Measurements from ENCODE around the gene RBMS3.
A peak's percentile ranks its signal among the peaks of the same experiment; 100 is the strongest.

RBMS3 gene

DNA sequence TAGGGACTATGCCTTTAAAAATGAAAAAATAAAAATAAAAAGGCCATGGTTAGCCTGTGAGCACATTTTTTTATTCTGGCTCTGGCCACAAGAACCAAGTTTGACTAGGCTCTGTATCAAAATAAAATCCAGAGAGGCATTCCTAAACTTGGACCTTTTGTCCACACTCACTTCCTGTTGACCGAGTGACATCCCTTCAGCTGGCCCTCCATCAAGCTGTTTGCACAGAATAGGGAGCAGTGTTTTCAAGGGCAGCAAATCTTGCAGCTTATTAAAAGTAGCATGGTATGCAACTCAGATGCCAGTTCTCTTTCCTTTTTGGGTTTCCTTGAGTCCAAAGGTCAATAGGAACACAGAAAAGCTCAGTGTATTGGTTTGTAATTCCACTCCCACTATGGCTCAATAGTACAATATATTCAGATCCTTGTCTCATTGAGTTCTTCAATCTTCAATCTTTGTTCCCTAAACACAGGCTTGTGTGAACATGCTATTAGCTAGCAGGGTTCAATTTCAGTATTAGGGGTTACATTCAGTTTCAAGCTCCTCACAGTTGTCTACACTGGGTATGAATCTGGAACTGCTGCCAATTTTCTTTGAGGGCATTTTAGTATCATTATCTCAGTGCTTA, 244.5 kb downstream of the RBMS3 start:
- peak; percentile 83 for DNase-seq (ENCODE audit: low read depth)

DNA sequence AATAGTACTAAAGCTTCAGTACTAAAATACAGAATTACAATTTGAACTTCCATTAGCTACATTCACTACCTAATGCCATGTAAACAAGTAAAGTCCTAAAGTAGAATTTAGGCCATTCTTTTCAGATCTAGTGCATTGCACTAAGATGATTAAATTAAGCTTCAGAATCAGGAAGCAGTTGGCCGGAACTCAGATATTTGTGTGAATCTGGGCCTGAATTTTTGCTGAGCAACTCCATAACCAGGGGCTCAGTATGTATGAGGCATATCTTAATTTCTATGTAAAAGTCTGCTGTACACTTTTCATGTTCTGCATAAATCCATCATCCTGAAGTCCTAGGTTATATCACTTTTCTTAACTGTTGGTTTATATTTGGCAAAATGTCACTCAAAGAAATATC, 246.4 kb downstream of the RBMS3 start:
- no peak for DNase-seq (ENCODE audit: low read depth)

DNA sequence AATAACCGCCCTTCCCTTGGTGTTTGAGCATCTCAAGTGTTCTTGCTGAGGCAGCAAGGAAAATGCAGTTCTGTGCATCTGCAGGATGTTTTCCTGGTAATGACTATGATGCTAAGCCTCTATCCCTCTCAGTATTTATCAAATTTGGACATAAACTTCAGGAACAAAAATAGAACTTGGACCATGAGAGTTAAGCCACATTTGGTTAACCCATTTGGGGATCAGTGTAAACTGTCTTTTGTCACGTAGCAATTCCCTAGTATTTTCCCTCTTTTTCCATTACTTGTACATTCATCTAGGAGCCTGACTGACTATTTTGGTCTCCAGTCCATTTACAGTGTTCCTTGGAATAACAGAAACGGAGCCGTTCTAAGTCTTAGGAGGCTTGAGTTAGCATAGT, 250.8 kb downstream of the RBMS3 start:
- DNase-seq (ENCODE audit: low read depth) = no peak

DNA sequence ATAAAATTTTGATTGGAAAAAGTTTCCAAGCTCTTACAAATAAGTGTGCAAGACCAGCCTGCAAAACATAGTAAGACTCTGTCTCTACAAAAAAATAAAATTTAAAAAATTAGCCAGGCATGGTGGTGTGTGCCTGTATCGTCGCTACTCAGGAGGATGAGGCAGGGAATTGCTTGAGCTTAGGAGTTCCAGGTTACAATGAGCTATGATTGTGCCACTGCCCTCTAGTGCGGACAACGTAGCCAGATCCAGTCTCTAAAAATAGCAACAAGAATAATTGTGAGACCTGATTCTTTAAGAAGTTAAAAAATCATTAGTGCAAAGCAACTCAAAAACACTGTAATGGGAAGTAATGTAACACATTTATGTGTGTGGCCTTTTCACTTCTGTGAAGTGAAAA, 251.6 kb downstream of the RBMS3 start:
- no peak for DNase-seq (ENCODE audit: low read depth)

DNA sequence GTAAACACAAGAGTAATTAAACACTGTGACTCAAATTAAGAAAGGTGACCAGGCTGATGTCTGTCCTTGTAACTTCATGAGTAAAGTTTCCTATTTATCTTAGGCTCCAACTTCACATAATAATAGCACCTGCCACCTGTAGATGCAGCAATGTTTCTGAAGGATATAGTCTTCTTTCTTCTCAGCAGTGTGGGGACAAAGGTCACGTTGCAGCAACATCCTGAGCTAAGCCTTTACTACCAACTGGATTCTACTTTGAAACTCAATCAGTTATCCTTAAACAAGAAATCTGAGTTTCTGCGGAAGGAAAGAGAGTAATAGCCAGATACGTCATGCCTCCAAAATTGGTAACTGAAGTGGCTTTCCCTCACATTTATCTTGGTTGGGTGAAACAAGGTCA, 253.1 kb downstream of the RBMS3 start:
- no peak for DNase-seq (ENCODE audit: low read depth)

DNA sequence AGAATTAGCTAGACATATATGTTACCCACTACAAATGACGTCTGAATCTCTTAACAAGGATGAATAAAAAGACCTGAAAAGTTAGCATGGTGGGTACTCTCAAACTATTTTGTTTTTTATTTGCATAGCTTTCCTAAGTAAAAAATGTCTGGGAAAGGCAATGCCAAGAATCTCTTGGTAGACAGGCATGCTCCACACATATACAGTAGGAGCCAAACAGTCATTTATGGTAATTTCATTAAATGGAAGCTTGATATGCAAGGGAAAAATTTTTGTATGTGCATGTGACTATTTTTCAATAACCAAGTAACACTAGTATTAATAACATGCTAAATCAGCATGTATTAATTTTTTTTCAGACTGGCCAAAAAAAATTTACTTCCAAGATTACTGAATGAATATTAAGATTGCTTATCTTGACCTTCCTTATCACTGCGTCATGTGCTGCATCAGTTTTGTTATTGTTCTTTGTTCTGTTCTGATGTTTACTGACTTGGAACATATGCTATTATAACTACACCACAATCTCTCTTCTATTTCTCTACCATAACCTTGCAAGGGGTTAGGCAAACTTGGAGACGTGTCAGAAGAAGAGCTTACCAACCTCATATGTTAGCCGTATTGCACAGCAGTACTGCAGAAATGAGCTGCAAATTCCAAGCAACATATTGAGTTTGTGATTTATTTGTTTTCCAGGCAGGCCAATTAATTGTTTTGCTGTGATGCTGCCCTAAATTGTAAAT, 255.3 kb downstream of the RBMS3 start:
- no peak for DNase-seq (ENCODE audit: low read depth)

DNA sequence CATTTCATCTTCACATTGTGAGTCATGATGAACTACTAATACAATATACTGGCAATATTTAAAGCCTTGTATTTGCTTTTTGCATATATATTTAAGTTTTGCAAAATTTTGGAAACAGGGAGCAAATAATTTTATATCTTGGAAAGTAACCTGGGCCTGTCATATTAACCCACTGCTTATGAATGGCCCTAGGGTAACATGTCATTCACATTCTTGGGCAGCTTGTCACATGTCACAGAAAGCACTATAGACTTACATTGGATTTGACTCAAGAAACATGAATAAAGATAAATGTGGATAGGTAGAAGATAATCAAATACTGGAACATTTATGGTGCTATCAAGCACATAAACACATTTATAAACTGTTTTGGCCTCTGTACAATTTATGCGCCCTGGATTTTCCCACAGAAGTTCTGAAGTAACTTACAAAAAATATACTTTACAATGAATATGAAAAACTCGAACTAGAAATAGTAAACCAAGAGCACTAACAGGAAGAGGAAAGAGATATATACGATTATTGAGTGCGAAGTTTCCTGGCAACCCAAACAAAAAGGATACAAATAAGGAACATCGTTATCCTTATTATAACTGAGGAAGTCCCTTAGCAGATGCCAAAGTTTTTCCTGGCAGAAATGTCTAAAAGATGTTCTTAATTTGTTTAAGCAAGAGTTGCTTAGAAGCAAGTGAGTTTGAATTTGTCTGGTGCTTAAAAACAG, 257.2 kb downstream of the RBMS3 start:
- DNase-seq (ENCODE audit: low read depth) = peak; percentile 41

DNA sequence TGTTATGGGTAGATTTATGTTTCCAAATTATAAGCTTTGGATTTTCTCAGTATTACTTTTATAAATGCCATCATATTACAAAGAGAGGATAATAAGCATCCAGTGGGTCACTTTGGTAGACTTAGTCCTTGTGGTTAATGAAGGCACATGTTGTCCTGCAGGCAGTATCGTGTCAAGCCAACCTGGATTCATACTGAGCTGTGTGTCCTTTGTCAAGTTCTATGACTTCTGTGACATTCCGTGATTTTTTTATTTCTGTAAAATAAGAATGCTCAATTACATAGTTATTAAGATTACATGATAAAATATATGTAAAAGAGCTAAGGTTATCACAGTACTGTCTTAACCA, 257.7 kb downstream of the RBMS3 start:
- no peak for DNase-seq (ENCODE audit: low read depth)

DNA sequence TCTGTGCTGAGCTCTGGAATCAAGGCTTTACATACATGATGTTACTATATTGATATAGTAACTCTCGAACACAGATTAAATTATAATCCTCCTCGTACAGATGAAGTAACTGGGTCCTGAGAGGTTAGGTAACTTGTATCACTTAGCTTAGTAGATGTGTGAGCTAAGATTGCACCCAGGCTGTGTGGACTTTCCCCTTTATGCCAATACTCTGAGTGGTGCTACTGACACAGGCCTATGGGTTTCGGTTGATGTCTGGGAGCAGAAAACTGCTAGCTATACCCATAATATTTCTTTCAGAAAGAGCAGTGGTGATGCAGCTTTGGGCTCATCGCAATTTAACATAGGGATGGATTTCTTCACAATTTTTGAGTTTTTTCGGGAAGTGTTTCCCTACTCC, 259.7 kb downstream of the RBMS3 start:
- DNase-seq (ENCODE audit: low read depth) = no peak

DNA sequence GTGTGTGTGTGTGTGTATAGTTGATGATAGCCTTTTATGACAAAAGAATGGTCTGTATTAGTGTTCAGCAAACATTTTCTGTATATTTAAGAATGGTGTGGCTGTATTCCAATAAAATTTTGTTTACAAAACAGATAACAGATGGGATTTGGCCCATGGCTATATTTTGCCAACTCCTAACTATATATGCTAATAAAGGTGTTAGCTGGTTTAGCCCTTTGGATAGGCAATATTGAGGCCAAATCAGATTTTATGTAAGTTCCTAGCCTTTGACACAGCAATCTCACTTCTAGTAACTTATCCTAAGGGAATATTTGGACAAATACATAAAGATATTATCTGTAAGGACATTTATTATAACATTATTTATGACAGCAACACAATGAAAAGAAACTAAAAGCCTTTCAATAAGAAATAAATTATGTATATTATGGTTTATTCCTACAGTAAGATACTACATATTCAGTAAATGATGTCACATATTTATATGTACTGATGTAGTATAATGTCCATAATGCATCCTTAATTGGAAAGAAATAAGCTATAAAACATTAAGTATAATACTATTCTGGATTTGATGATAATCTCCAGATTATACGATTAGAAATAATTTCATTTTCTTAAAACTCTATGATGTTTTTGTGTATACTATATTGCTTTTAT, 264.0 kb downstream of the RBMS3 start:
- no peak for DNase-seq (ENCODE audit: low read depth)

DNA sequence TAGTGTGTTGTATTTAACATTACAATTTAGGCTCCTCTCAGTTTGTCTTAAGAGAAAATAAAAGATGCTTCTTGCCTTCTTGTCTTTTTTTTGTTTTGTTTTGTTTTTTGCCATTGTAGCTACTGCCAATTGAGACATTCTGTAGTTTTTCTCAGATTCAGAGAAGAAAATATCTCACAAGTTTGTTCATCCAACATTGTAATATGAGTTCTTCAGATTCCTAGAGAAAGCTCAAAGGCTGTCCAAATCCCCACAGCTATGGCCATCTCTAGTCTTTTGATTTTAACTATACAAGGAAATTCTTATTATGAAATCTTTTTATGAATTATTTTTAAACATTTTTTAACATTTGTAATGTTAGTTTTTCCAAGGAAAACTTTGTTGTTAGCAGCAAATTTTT, 264.7 kb downstream of the RBMS3 start:
- no peak for DNase-seq (ENCODE audit: low read depth)

DNA sequence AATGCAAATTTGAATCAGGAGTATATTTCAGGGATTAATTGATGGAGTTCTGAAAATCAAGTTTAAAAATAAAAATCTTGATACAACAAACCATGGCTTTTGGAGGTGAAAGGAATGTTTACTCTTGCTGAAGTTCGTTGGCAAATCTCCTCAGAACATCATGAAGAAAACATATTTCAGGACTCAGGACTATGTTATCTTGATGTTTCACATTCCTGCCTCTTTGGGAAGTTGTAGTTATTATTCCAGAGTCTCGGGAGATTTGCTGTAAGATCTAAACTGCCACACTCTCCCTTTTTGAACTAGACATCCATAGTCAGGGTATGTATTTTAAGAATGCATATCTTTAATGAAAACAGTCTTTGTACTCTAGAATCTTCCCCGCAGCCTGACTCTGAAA, 271.2 kb downstream of the RBMS3 start:
- no peak for DNase-seq (ENCODE audit: low read depth)

DNA sequence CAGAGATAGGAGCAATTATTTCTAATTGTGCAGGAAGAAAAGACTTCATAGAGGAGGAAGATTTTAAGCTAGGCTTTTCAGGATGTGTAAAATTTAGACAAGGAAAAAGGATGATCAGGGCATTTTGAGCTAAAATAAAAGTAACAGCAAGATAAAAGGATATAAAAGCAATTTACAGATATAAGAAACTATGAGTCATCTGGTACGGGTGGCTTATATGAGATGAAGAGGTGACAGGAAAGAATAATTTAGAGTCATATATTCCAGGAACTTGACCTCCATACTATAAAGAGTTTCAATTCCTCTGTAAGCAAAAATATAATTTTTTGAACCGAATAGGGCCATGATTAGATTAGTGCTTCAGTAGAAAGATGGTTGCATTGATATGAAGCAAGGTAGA, 273.7 kb downstream of the RBMS3 start:
- no peak for DNase-seq (ENCODE audit: low read depth)

DNA sequence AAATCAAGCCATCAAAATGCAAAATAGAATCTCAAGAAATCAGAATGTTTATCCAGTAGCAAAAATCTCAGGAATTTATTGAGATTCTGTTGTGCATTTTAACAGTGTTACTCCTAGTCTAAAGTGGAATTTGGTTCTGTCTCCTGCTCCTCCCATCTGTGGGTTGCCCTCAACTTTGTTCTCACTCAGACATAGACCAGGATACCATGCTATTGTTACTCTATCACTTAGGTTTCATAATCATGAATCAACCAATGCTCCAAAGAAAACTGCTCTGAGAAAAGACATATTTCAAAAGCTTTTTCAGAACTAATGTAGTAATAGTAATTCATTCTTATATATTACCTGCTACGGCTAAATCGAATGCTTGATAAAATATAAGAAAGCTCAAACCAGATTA, 274.7 kb downstream of the RBMS3 start:
- peak; percentile 51 for DNase-seq (ENCODE audit: low read depth)

DNA sequence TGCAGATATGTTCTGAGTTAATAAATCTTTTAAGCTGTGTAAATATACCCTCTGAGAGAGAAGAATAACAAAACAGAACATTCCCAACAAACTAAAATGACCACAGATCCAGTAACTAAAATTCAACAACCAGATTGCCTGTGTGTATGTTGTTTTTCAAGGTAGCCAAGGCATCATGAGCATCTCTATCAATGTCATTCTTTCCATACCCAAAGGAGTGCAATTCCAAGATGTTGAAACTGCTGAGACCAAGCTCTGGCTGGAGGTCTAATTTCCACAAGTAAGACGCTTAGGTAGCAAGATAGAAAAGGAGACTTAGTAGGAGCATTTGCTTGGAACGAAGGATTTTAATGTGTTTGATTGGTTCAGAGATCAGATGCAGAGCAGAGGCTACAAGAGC, 276.3 kb downstream of the RBMS3 start:
- no peak for DNase-seq (ENCODE audit: low read depth)

DNA sequence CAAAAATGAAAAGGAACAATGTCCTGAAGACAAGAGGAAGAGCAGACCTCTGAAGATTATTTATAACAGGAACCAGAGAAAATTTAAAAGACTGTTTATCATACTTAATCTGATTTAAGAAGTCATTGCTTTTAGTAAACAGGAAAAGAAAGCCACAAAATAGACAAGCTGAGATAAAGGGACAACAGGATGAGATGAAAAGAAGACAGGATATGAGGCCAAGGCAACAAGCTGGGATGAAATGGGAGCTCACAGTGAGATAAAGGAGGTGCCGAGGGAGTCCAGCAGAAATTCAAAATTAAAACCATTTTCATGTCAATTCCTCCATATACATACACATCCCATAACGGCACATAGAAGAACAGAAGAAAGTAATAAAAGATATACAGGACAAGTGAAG, 277.0 kb downstream of the RBMS3 start:
- no peak for DNase-seq (ENCODE audit: low read depth)

DNA sequence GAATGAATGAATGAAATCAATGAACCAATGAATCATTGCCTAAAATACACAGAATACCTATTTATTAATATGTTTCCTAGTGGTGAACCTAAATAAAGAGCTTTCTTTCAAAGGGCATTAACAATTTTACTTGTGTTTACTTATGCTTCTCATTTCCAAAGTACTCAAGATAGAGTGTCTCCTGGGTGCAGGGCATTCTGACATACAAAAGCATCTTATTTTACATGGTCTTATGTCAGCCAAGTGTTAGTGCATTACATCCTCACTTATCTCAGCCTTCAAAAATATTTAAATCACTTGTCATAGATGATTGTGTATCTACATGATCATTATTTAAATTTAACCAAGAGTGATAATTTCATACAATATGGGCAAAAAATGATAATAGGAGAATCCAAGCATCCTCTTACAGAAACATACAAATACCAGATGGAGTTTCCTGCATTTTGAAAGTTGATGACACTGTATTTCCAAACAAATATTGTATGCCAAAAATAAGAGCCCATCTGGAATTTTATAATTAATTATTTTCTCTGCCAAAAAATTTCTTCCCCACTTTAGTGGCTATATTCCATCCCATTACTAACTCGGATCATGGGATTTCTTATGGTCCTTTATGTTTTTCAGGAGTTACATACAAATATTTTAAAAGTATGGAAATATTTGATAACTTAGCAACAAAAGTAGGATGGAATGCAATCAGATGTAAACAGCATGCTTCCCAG, 279.0 kb downstream of the RBMS3 start:
- no peak for DNase-seq (ENCODE audit: low read depth)

DNA sequence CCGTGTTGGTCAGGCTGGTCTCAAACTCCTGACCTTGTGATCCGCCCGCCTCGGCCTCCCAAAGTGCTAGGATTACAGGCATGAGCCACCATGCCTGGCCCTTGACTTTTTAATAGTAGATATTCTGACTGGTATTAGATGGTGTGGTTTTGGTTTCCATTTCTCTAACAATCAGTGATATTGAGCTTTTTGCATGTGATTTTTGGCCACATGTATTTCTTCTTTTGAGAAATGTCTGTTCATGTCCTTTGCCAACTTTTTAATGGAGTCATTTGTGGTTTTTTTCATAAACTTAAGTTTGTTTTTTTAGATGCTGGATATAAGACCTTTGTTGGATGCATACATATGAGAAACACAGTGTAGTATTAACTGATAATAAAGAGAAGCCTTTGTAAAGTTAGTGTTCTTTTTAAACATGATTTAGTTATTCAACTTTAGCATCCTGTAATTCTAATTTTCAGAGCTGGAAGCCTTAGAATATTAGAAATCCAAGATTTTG, 280.8 kb downstream of the RBMS3 start:
- DNase-seq (ENCODE audit: low read depth) = no peak

DNA sequence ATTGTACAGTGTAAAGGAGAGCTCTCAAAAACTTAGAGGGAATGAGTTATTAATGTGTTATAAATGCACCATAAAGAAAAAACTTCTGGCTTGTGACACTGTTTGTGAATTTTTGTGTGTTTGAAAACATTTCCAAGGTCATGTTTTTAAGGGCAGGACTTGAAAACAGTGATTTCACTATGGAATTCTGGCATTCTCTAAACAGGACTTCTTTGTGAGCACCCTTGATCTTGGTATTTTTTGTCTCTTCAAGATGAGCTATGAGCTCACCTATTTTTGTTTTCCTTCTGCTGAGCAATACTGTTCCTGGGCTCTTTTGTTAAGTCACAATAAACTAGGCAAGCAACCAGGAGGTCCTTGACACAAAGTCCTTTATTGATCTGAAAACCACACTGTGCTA, 284.4 kb downstream of the RBMS3 start:
- no peak for DNase-seq (ENCODE audit: low read depth)

DNA sequence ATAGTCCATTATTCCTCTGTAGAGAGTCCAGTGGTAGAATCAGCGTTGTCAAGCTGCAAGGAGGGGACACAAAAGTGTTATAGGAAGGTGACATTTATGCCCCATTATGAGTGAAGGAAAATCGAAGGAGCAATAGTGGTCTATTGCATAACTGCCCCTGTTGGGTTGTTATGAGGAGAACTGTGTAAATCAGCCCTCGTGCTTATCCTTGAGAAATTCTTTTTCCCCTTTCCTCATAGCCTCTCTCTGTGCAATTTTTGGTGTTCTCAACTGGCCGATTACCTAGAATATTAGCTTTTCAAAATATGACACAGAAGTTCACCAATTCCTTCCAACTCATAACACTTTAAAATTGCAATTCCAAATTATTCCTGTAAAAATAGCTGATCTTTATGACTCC, 286.6 kb downstream of the RBMS3 start:
- no peak for DNase-seq (ENCODE audit: low read depth)

DNA sequence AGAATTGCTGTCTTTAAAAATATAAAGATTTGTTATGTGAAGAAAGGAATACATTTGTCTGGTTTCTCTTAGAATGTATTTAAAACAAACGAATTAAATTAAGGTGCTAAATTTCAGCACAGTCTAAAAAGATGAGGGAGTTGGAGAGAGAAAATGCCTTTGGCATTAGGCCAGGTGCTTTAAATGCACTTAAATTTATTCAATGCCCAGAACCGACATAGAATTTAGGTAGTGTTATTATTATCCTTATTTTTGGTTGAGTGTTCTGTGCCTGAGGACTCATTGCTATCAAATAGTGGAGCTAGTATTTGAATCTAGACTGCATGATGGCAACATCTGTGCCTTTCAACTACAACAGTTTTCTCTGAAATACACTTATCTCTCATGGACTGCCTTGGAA, 287.5 kb downstream of the RBMS3 start:
- DNase-seq (ENCODE audit: low read depth) = no peak

DNA sequence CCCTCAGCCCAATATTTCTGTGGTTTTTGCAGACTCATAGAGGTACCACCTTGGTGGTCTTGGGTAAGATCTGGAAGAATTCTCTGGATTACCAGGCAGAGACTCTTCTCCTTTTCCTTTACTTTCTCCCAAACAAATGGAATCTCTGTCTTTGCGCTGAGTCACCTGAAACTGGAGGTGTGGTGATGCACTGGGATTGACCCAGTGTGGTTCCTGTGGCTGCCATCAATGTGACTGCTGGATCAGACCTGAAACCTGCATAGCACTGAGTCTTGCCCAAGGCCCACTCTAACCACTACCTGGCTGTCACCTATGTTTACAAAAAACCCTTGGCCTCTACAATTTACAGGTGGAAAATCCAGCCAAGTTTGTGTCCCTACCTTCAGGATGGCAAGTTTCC, 295.3 kb downstream of the RBMS3 start:
- no peak for DNase-seq (ENCODE audit: low read depth)
